HCT116 (cell line): ENCODE measurements around the gene CBX5. TPM values are rescaled to one million over a fixed set of nuclear protein-coding genes. Genes with fewer than 3 reads are reported as not detected.
"Not testable (repeated sequence)": the region's sequence is repeated elsewhere in the genome, so short reads cannot be mapped to it uniquely, and the experiment has no call there.

Experiments used
- ATAC-seq: fragments of 200-7000 bp; cut with Tn5 transposase; 2 replicates; pipeline ENCODE4 v1.9.1; 2020; ENCODE audit warnings: mild to moderate bottlenecking, moderate library complexity
- BruUV-seq: library from RNA; stranded (reverse); fragments of 400-500 nt; replicated peaks from 2 replicates; lab custom pipeline; 2021; lab: Mats Ljungman, UMichigan
- CTCF ChIA-PET: fragments of 300-600 bp; sonication (Branson Sonifier 250); formaldehyde crosslinking; loops from one replicate; lab custom pipeline; 2021; ENCODE audit warnings: antibody characterized with exemption; lab: Charles Lee
- POLR2A ChIA-PET: fragments of 300-600, 350-600 bp; sonication (Branson Sonifier 250); formaldehyde crosslinking; loops from one replicate; lab custom pipeline; 2021; ENCODE audit warnings: antibody characterized with exemption; lab: Charles Lee
- RAD21 ChIA-PET, 2 experiments: fragments of 300-600 bp; sonication (Branson Sonifier 250); formaldehyde crosslinking; loops; one replicate each; lab custom pipeline; 2023; ENCODE audit warnings: low total read pairs in 2 of 2; ENCODE audit not compliant: uncharacterized antibody in 2 of 2, unreplicated experiment in 2 of 2, low non-redundant PET in 1 of 2; lab: Charles Lee
- DNase-seq: peaks from one replicate; pipeline ENCODE4 v3.0.0-alpha.2; 2010; ENCODE audit warnings: low read depth, low spot score
- H2AFZ ChIP-seq: fragments of 200-600 bp; shearing (Covaris generic), sonication (generic); 2 replicates; pipeline ENCODE4 v1.6.1; 2017; ENCODE audit warnings: low read depth, mixed run types, mixed read lengths, antibody characterized with exemption, low read length; ENCODE audit not compliant: poor library complexity, severe bottlenecking
- H3K27ac ChIP-seq: 2 replicates; pipeline ENCODE4 v1.5.1; 2012; ENCODE audit warnings: low read depth, low read length
- H3K27me3 ChIP-seq: fragments of 200-600 bp; sonication (generic); 2 replicates; pipeline ENCODE4 v1.6.1; 2016; ENCODE audit warnings: mixed run types, low read length, mixed read lengths; ENCODE audit not compliant: insufficient read depth
- H3K36me3 ChIP-seq, 2 experiments: fragments of 200-500 bp in 1 of 2; fragments of 200-600 bp in 1 of 2; sonication (Bioruptor generic) in 1 of 2; sonication (generic) in 1 of 2; 2 replicates each; pipeline versions ENCODE4 v1.5.1 to v1.6.1; 2014 to 2016; ENCODE audit warnings: low read length in 2 of 2, inconsistent platforms in 1 of 2, mixed read lengths in 1 of 2, mixed run types in 1 of 2; ENCODE audit not compliant: insufficient read depth in 2 of 2, control insufficient read depth in 1 of 2
- H3K4me1 ChIP-seq, 2 experiments: fragments of 200-600 bp in 1 of 2; sonication (generic) in 1 of 2; 2 replicates each; pipeline versions ENCODE4 v1.5.1 to v1.6.1; 2012 to 2017; ENCODE audit warnings: low read length in 2 of 2, inconsistent platforms in 1 of 2, mild to moderate bottlenecking in 1 of 2, mixed read lengths in 1 of 2, mixed run types in 1 of 2, moderate library complexity in 1 of 2; ENCODE audit not compliant: insufficient read depth in 2 of 2, control insufficient read depth in 1 of 2
- H3K4me2 ChIP-seq: fragments of 200-600 bp; sonication (generic); 2 replicates; pipeline ENCODE4 v1.6.1; 2017; ENCODE audit warnings: mixed run types, low read length, mixed read lengths
- H3K4me3 ChIP-seq, 2 experiments: fragments of 200-600 bp in 1 of 2; sonication (generic) in 1 of 2; replicated peaks in 1 of 2; 2 replicates each; pipeline ENCODE4 v1.5.1; 2011 to 2016; ENCODE audit warnings: low read length in 2 of 2, control low read depth in 1 of 2, low read depth in 1 of 2, mild to moderate bottlenecking in 1 of 2, mixed read lengths in 1 of 2, mixed run types in 1 of 2
- H3K79me2 ChIP-seq: fragments of 200-600 bp; sonication (generic); 2 replicates; pipeline ENCODE4 v1.6.1; 2017; ENCODE audit warnings: mild to moderate bottlenecking, mixed run types, low read length, moderate library complexity, mixed read lengths; ENCODE audit not compliant: insufficient read depth
- H3K9ac ChIP-seq: fragments of 200-600 bp; sonication (generic); 2 replicates; pipeline ENCODE4 v1.6.1; 2016; ENCODE audit warnings: low read length, mixed read lengths
- H3K9me2 ChIP-seq: fragments of 200-600 bp; sonication (generic), shearing (Covaris generic); 2 replicates; pipeline ENCODE4 v1.6.1; 2017; ENCODE audit warnings: mixed run types, mild to moderate bottlenecking, moderate library complexity; ENCODE audit not compliant: insufficient read depth
- H3K9me3 ChIP-seq, 2 experiments: fragments of 200-500 bp in 1 of 2; fragments of 200-600 bp in 1 of 2; sonication (Bioruptor generic) in 1 of 2; sonication (generic) in 1 of 2; 2 replicates each; pipeline ENCODE4 v1.6.1; 2014 to 2017; ENCODE audit warnings: low read length in 2 of 2, mixed read lengths in 2 of 2, inconsistent platforms in 1 of 2, low read depth in 1 of 2, mild to moderate bottlenecking in 1 of 2, mixed run types in 1 of 2, moderate library complexity in 1 of 2; ENCODE audit not compliant: control insufficient read depth in 1 of 2, insufficient read depth in 1 of 2
- H4K20me1 ChIP-seq: fragments of 200-600 bp; sonication (generic), shearing (Covaris generic); 2 replicates; pipeline ENCODE4 v1.6.1; 2017; ENCODE audit warnings: mixed run types, mild to moderate bottlenecking, moderate library complexity; ENCODE audit not compliant: insufficient read depth
- EZH2phosphoT487 ChIP-seq: fragments of 200-600 bp; IDR thresholded peaks from 2 replicates; pipeline ENCODE4 v1.6.1; 2018; ENCODE audit warnings: antibody characterized with exemption, borderline replicate concordance
- REST ChIP-seq: IDR thresholded peaks from 2 replicates; pipeline ENCODE4 v1.6.1; 2012; ENCODE audit warnings: low read depth
- SRF ChIP-seq: IDR thresholded peaks from 2 replicates; pipeline ENCODE4 v1.6.1; 2012; ENCODE audit warnings: low read depth
- YY1 ChIP-seq: IDR thresholded peaks from 2 replicates; pipeline ENCODE4 v1.6.1; 2011; ENCODE audit warnings: low read length, low read depth, moderate library complexity, mild to moderate bottlenecking; ENCODE audit not compliant: insufficient replicate concordance; ENCODE audit errors: extremely low read depth
- intact Hi-C: fragments of 100-400 bp; cut with micrococcal nuclease; formaldehyde crosslinking; loops from 2 replicates; pipeline ENCODE4 v1.10.0; 2022
- total RNA-seq: library from RNA; stranded (reverse); gene quantifications from one replicate; pipeline ENCODE4 v1.2.1, GENCODE V29; 2021; ENCODE audit not compliant: unreplicated experiment

Gene CBX5
- total RNA-seq, 1 experiment from 2014 or later: 72.3 TPM

DNA sequence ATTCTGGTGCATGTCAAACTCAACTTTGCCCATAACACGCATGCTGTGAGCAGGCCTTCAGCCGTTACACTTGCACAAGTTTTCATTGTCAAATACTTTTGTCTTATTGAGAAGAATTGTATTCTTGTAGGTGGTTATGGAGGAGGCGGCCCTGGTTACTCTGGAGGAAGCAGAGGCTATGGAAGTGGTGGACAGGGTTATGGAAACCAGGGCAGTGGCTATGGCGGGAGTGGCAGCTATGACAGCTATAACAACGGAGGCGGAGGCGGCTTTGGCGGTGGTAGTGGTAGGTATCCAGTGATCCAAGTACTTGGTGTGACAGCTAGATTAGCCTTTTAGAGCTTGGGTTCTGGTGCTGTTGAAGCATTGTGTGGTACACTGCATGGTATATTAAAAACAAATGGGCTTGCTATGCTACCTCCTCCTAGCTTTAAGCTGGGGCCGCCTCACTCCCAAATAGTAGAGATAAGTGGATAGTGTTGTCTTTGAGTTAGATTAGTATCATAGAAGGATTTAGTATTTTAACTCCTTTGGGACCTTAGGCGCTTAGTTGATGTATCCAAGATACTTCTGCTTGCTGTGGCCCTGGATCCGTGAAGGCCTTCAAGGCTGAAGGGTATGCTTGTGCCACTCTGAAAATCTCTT lies 3.1 kb upstream of the CBX5 start (continued):
- TF ChIP-seq REST: no peak
- TF ChIP-seq EZH2phosphoT487: no peak
- TF ChIP-seq YY1: no peak
- TF ChIP-seq SRF: no peak

DNA sequence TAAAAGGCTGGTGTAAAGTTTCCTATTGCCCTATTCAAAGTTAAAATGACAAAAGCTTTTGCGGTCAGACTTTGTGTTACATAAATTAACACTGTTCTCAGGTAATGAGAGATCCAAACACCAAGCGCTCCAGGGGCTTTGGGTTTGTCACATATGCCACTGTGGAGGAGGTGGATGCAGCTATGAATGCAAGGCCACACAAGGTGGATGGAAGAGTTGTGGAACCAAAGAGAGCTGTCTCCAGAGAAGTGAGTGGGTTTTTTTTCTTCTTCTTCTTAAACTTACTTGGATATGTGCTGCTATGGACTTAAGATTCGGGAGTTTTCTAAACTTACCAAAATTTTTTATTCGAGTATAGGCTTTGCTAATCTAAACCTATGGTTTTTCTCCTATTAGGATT lies 1.8 kb upstream of the CBX5 start:
- Histone ChIP-seq H3K27ac (peak overlapping the region; percentile 93), H3K36me3 (peaks cover 41 to 67% of the 10 kb centered on the region in 2 experiments), H3K4me1 (peaks cover 17 to 60% of the 10 kb centered on the region in 2 experiments), H3K9ac (peak overlapping the region; percentile 97), H3K4me3 (peak overlapping the region; percentile 81 to 96), H3K4me2 (peak overlapping the region; percentile 88), H4K20me1 (peaks cover 40% of the 10 kb centered on the region), H3K79me2 (peaks cover 85% of the 10 kb centered on the region)
- RAD21 ChIA-PET, H3K27me3 ChIP-seq, intact Hi-C loops, ATAC-seq, H3K9me2 ChIP-seq, DNase-seq, H3K9me3 ChIP-seq, BruUV-seq, H2AFZ ChIP-seq: not testable (repeated sequence)
- ChIA-PET POLR2A (interaction anchor here (1.0 to 2.8 kb wide), 6 partner anchors 8 to 52 kb away, joined by 5 to 73 read pairs (median 18); partner anchors contain the start of gene COPZ1), CTCF (interaction anchor here (2.5 kb wide), 1 partner anchor 12 kb away, joined by 16 read pairs; no protein-coding TSS in a partner anchor)

DNA sequence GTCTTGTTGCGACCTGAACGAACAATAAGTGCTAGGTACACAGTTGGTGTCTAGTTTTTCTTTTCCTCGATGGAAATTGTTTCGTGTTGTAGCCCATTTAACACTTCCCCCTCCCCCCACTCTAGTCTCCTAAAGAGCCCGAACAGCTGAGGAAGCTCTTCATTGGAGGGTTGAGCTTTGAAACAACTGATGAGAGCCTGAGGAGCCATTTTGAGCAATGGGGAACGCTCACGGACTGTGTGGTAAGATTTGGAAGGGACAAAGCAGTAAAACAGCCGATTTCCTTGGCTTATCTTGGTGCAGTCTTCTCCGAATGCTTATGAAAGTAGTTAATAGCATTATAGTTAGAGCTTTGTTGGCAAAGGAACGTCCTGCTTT lies 1.3 kb upstream of the CBX5 start:
- H3K27me3 ChIP-seq, intact Hi-C loops, H3K9me2 ChIP-seq, DNase-seq, ATAC-seq, H3K9me3 ChIP-seq, RAD21 ChIA-PET, H2AFZ ChIP-seq, BruUV-seq: not testable (repeated sequence)
- Histone ChIP-seq H3K4me2 (peak overlapping the region; percentile 88), H3K9ac (peak overlapping the region; percentile 97), H3K27ac (peak overlapping the region; percentile 93), H3K79me2 (peaks cover 85% of the 10 kb centered on the region), H3K4me3 (peak overlapping the region; percentile 81 to 96), H3K4me1 (peaks cover 17 to 55% of the 10 kb centered on the region in 2 experiments), H4K20me1 (peaks cover 35% of the 10 kb centered on the region), H3K36me3 (peaks cover 36 to 62% of the 10 kb centered on the region in 2 experiments)
- POLR2A ChIA-PET: interaction anchor here (1.0 to 2.8 kb wide), 6 partner anchors 9 to 52 kb away, joined by 5 to 73 read pairs (median 18); partner anchors contain the start of gene COPZ1
- CTCF ChIA-PET: interaction anchor here (1.5 to 2.5 kb wide), 2 partner anchors 13 to 29 kb away, joined by 5 to 16 read pairs; no protein-coding TSS in a partner anchor
